ENCODE data around the gene GAL. TPM values are rescaled to one million over a fixed set of nuclear protein-coding genes. Genes with fewer than 3 reads are reported as not detected.

Gene GAL
- total RNA-seq, 4 donors from 2014 or later, result 1.2 TPM; not detected in 3

GRCh38 chr11:68711114-68711513 lies 26.8 kb downstream of the GAL start:
- Histone ChIP-seq H3K27me3 (no peaks in the 10 kb centered on the region), H3K36me3 (no peaks in the 10 kb centered on the region), H3K27ac (no peak overlapping the region), H3K9me3 (no peaks in the 10 kb centered on the region), H3K4me1 (no peaks in the 10 kb centered on the region), H3K4me3 (no peak overlapping the region)
- no peak for TF ChIP-seq CTCF (IDR thresholded peaks at IDR 0.05)
- TF ChIP-seq POLR2A (IDR thresholded peaks at IDR 0.05), result no peak
- no peak for DNase-seq

- no peaks in the 10 kb centered on the region for H3K36me3 ChIP-seq
- no peaks in the 10 kb centered on the region for H3K4me1 ChIP-seq
- TF ChIP-seq POLR2A (IDR thresholded peaks at IDR 0.05) (no peak), CTCF (IDR thresholded peaks at IDR 0.05) (no peak)
- no peaks in the 10 kb centered on the region for H3K27me3 ChIP-seq
- H3K27ac ChIP-seq, result no peak overlapping the region
- no peaks in the 10 kb centered on the region for H3K9me3 ChIP-seq
- DNase-seq, result no peak
- no peak overlapping the region for H3K4me3 ChIP-seq
Measured at GRCh38 chr11:68714060-68714856, 29.9 kb downstream of the GAL start.

- Histone ChIP-seq H3K27ac (no peak overlapping the region), H3K27me3 (no peaks in the 10 kb centered on the region), H3K36me3 (no peaks in the 10 kb centered on the region), H3K9me3 (no peaks in the 10 kb centered on the region), H3K4me1 (no peaks in the 10 kb centered on the region), H3K4me3 (no peak overlapping the region)
- no peak for DNase-seq
- TF ChIP-seq POLR2A (IDR thresholded peaks at IDR 0.05) (no peak), CTCF (IDR thresholded peaks at IDR 0.05) (no peak)
Measured at GRCh38 chr11:68715456-68716122, 31.2 kb downstream of the GAL start.

GRCh38 chr11:68721075-68721474 lies 36.7 kb downstream of the GAL start:
- Histone ChIP-seq H3K9me3 (no peaks in the 10 kb centered on the region), H3K27ac (no peak overlapping the region), H3K27me3 (no peaks in the 10 kb centered on the region), H3K4me3 (no peak overlapping the region), H3K36me3 (no peaks in the 10 kb centered on the region), H3K4me1 (no peaks in the 10 kb centered on the region)
- DNase-seq, result no peak
- TF ChIP-seq CTCF (IDR thresholded peaks at IDR 0.05) (no peak), POLR2A (IDR thresholded peaks at IDR 0.05) (no peak)

GRCh38 chr11:68722143-68722542 lies 37.8 kb downstream of the GAL start:
- DNase-seq, result no peak
- Histone ChIP-seq H3K4me1 (no peaks in the 10 kb centered on the region), H3K9me3 (no peaks in the 10 kb centered on the region), H3K4me3 (no peak overlapping the region), H3K36me3 (no peaks in the 10 kb centered on the region), H3K27ac (no peak overlapping the region), H3K27me3 (no peaks in the 10 kb centered on the region)
- no peak for TF ChIP-seq POLR2A (IDR thresholded peaks at IDR 0.05)
- TF ChIP-seq CTCF (IDR thresholded peaks at IDR 0.05), result no peak

Data from Peyer's patch (tissue), 4 donors.